Vagina (tissue), 2 donors: ENCODE data around the gene ARHGAP23.

ENCODE experiments used
- CTCF ChIP-seq, 3 experiments: fragments of 450-650 bp in 2 of 3; fragments of 200-600 bp in 1 of 3; sonication (generic) in 1 of 3; IDR thresholded peaks; one replicate each; pipeline ENCODE4 v1.5.1; 2017 to 2019; ENCODE audit warnings: antibody characterized with exemption in 3 of 3, mild to moderate bottlenecking in 2 of 3, moderate library complexity in 2 of 3
- POLR2A ChIP-seq, 2 donors: fragments of 450-650 bp; IDR thresholded peaks; one replicate each; pipeline ENCODE4 v1.6.1; 2017; ENCODE audit warnings: antibody characterized with exemption in 2 of 2, mild to moderate bottlenecking in 2 of 2, moderate library complexity in 2 of 2
- POLR2AphosphoS5 ChIP-seq, 2 donors: sonication (generic); formaldehyde crosslinking; IDR thresholded peaks; one replicate each; pipeline ENCODE4 v1.9.0; 2017; ENCODE audit warnings: antibody characterized with exemption in 2 of 2, mild to moderate bottlenecking in 2 of 2, low read depth in 1 of 2; ENCODE audit not compliant: insufficient read depth in 1 of 2

DNA sequence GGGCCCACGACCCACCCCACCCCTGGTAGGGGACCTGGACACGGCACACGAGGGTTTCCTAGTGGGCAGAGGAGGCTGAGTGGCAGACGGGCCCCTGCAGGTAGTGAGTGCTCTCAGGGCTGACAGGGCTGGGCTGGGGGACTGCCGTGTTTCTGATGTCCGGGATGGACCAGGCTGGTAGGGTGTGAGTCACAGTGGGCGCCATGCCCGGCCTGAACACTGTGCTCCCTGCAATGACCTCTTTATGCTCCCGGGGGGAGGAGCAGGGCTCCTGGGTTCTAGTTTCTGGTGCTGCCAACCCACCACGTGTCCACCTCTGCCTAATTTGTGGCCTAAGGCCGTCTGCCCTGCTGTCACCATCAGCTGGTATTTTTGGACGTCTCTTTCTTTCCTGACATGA lies 26.3 kb downstream of the ARHGAP23 start:
- TF ChIP-seq CTCF (IDR thresholded peaks at IDR 0.05) (no peak), POLR2AphosphoS5 (IDR thresholded peaks at IDR 0.05; ENCODE audit: insufficient read depth in 1 of 2, low read depth in 1 of 2) (peak; percentile 45 to 78), POLR2A (IDR thresholded peaks at IDR 0.05) (no peak)
